HEK293T (cell line): ENCODE results near the gene RBFOX2.

Experiments
- ARNT ChIP-seq: fragments of 450-650 bp; IDR thresholded peaks from 2 replicates; pipeline ENCODE4 v1.6.1; 2017; ENCODE audit warnings: mild to moderate bottlenecking
- BHLHE40 ChIP-seq: fragments of 450-650 bp; IDR thresholded peaks from 2 replicates; pipeline ENCODE4 v1.6.1; 2016; ENCODE audit warnings: mild to moderate bottlenecking, moderate library complexity, borderline replicate concordance
- CTBP1 ChIP-seq: fragments of 450-650 bp; IDR thresholded peaks from 2 replicates; pipeline ENCODE4 v1.6.1; 2016; ENCODE audit warnings: borderline replicate concordance
- ELF4 ChIP-seq: fragments of 450-650 bp; IDR thresholded peaks from 2 replicates; pipeline ENCODE4 v1.6.1; 2017; ENCODE audit warnings: antibody characterized with exemption
- FOXM1 ChIP-seq: fragments of 450-650 bp; IDR thresholded peaks from 2 replicates; pipeline ENCODE4 v1.6.1; 2017; ENCODE audit warnings: mild to moderate bottlenecking, borderline replicate concordance
- L3MBTL2 ChIP-seq: fragments of 450-650 bp; conservative IDR thresholded peaks from 2 replicates; pipeline ENCODE4 v1.6.1; 2016; ENCODE audit warnings: mild to moderate bottlenecking
- LEF1 ChIP-seq: fragments of 450-650 bp; IDR thresholded peaks from 2 replicates; pipeline ENCODE4 v1.6.1; 2017; ENCODE audit warnings: mild to moderate bottlenecking, borderline replicate concordance
- SP1 ChIP-seq: fragments of 450-650 bp; IDR thresholded peaks from 2 replicates; pipeline ENCODE4 v1.6.1; 2017
- SUZ12 ChIP-seq: fragments of 450-650 bp; IDR thresholded peaks from 2 replicates; pipeline ENCODE4 v1.6.1; 2016; ENCODE audit warnings: mild to moderate bottlenecking
- TF ChIP-seq, protein P1 (sequence below): fragments of 450-650 bp; IDR thresholded peaks from 2 replicates; pipeline ENCODE4 v1.6.1; 2016

DNA sequence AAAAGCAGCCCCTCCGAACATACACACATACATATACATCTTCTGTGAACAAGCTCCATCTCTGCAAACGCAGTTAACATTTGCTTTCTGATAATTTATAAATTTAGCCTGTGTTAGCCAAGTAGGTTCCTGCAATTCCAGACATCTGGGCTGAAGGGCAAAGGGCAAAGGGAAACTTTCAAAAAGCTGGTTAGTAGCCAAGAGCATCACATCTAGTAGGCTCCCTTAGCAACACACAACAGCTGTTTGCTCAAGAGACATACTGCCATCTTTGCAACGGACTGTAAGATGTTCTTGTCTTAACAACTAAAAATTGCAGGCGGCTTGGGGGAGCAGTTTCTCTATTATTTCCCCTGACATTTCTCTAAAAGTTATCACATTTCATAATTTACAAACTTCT lies 134.9 kb downstream of the RBFOX2 start:
- TF ChIP-seq, protein P1, sequence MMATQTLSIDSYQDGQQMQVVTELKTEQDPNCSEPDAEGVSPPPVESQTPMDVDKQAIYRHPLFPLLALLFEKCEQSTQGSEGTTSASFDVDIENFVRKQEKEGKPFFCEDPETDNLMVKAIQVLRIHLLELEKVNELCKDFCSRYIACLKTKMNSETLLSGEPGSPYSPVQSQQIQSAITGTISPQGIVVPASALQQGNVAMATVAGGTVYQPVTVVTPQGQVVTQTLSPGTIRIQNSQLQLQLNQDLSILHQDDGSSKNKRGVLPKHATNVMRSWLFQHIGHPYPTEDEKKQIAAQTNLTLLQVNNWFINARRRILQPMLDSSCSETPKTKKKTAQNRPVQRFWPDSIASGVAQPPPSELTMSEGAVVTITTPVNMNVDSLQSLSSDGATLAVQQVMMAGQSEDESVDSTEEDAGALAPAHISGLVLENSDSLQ = no peak
- TF ChIP-seq ARNT = no peak
- no peak for TF ChIP-seq SP1
- TF ChIP-seq L3MBTL2 = no peak
- TF ChIP-seq FOXM1 = no peak
- TF ChIP-seq BHLHE40 = no peak
- TF ChIP-seq CTBP1 = no peak
- no peak for TF ChIP-seq SUZ12
- no peak for TF ChIP-seq ELF4
- no peak for TF ChIP-seq LEF1
